GM12878 (cell line): Measurements from ENCODE around the gene DUSP18. TPM values are rescaled to one million over a fixed set of nuclear protein-coding genes. Genes with fewer than 3 reads are reported as not detected.

ENCODE experiments used
- ATAC-seq: fragments of 200-7000 bp; cut with Tn5 transposase; 3 replicates; pipeline ENCODE4 v1.9.1; 2020; ENCODE audit warnings: mild to moderate bottlenecking, moderate library complexity
- BruUV-seq: library from RNA; stranded (reverse); fragments of 400-500 nt; replicated peaks from 2 replicates; lab custom pipeline; 2021; lab: Mats Ljungman, UMichigan
- CTCF ChIA-PET: fragments of 300-600 bp; sonication (Branson Sonifier 250); formaldehyde crosslinking; extraction: SDS; loops from one replicate; lab custom pipeline; 2021; ENCODE audit warnings: inconsistent platforms; lab: Yijun Ruan, JAX
- POLR2A ChIA-PET: fragments of 350-600 bp; formaldehyde crosslinking; extraction: SDS; loops from one replicate; lab custom pipeline; 2021; ENCODE audit warnings: inconsistent platforms; lab: Charles Lee
- RAD21 ChIA-PET: fragments of 300-600 bp; sonication (Branson Sonifier 250); formaldehyde crosslinking; loops from one replicate; lab custom pipeline; 2023; ENCODE audit warnings: antibody characterized with exemption; ENCODE audit not compliant: unreplicated experiment; lab: Charles Lee
- SMC1A ChIA-PET: fragments of 300-600 bp; sonication (Branson Sonifier 250); formaldehyde crosslinking; loops from one replicate; lab custom pipeline; 2023; ENCODE audit not compliant: unreplicated experiment, uncharacterized antibody; lab: Charles Lee
- DNase-seq: peaks from one replicate; pipeline ENCODE4 v3.0.0-alpha.2; 2011; ENCODE audit warnings: low read depth, low spot score
- FAIRE-seq: peaks from 3 replicates; lab custom pipeline; 2011; peaks lifted over from hg19 to GRCh38; lab: Jason Lieb, UNC
- H2AFZ ChIP-seq: 2 replicates; pipeline ENCODE4 v1.6.0; 2011; ENCODE audit warnings: low read depth, low read length, control low read depth; ENCODE audit not compliant: control insufficient read depth
- H3K27ac ChIP-seq: 2 replicates; pipeline ENCODE4 v1.5.1; 2011; ENCODE audit warnings: control low read depth; ENCODE audit not compliant: control insufficient read depth, insufficient read depth
- H3K27me3 ChIP-seq, 2 experiments: replicated peaks in 1 of 2; 2 replicates each; pipeline versions ENCODE4 v1.6.0 to v1.6.1; 2011; ENCODE audit warnings: low read length in 1 of 2; ENCODE audit not compliant: control insufficient read depth in 2 of 2, insufficient read depth in 2 of 2
- H3K36me3 ChIP-seq, 2 experiments: 2 replicates each; pipeline ENCODE4 v1.5.1; 2011; ENCODE audit warnings: low read length in 1 of 2; ENCODE audit not compliant: control insufficient read depth in 2 of 2, insufficient read depth in 2 of 2
- H3K4me1 ChIP-seq: 2 replicates; pipeline ENCODE4 v1.6.1; 2011; ENCODE audit warnings: mild to moderate bottlenecking, low read length, moderate library complexity, mixed read lengths; ENCODE audit not compliant: control insufficient read depth, insufficient read depth
- H3K4me2 ChIP-seq: 2 replicates; pipeline ENCODE4 v1.6.0; 2011; ENCODE audit warnings: control low read depth; ENCODE audit not compliant: control insufficient read depth, insufficient read depth
- H3K4me3 ChIP-seq: fragments of 200-600 bp; sonication (generic); 2 replicates; pipeline ENCODE4 v1.5.1; 2016
- H3K79me2 ChIP-seq: 2 replicates; pipeline ENCODE4 v1.6.0; 2011; ENCODE audit warnings: low read length; ENCODE audit not compliant: control insufficient read depth, insufficient read depth
- H3K9ac ChIP-seq: 2 replicates; pipeline ENCODE4 v1.8.0; 2011; ENCODE audit warnings: low read length, control low read depth, mixed read lengths; ENCODE audit not compliant: control insufficient read depth, insufficient read depth
- H3K9me3 ChIP-seq: replicated peaks from 3 replicates; pipeline ENCODE4 v1.5.1; 2011; ENCODE audit warnings: mild to moderate bottlenecking, low read length; ENCODE audit not compliant: control insufficient read depth, insufficient read depth
- H4K20me1 ChIP-seq: 2 replicates; pipeline ENCODE4 v1.6.0; 2011; ENCODE audit not compliant: control insufficient read depth, insufficient read depth
- FOXM1 ChIP-seq: IDR thresholded peaks from 2 replicates; pipeline ENCODE4 v1.6.1; 2012; ENCODE audit warnings: low read depth, mild to moderate bottlenecking, inconsistent platforms, low read length, moderate library complexity
- MYB ChIP-seq: fragments of 150-350 bp; IDR thresholded peaks from 2 replicates; pipeline ENCODE4 v1.6.1; 2014; ENCODE audit warnings: mild to moderate bottlenecking, low read depth, low read length, borderline replicate concordance
- NFXL1 ChIP-seq: fragments of 450-650 bp; IDR thresholded peaks from 2 replicates; pipeline ENCODE4 v1.6.1; 2017; ENCODE audit warnings: antibody characterized with exemption, mild to moderate bottlenecking, borderline replicate concordance
- RBBP5 ChIP-seq: fragments of 200-600 bp; sonication (generic); conservative IDR thresholded peaks from 2 replicates; pipeline ENCODE4 v1.6.1; 2016
- RELA ChIP-seq: fragments of 450-650 bp; IDR thresholded peaks from 2 replicates; pipeline ENCODE4 v1.8.0; 2014; ENCODE audit warnings: borderline replicate concordance; ENCODE audit not compliant: partially characterized antibody
- SUZ12 ChIP-seq: fragments of 200-600 bp; sonication (generic); IDR thresholded peaks from one replicate; pipeline ENCODE4 v1.6.1; 2018; ENCODE audit warnings: antibody characterized with exemption, mild to moderate bottlenecking; ENCODE audit not compliant: unreplicated experiment
- WRNIP1 ChIP-seq: IDR thresholded peaks from 2 replicates; pipeline ENCODE4 v1.6.1; 2011; ENCODE audit warnings: low read depth, low read length, improper control_type of control experiment, borderline replicate concordance
- WGBS: methylation state at CpG from one replicate; pipeline ENCODE4 v1.1.6; 2016; ENCODE audit warnings: low lambda C conversion rate; ENCODE audit not compliant: insufficient replicate concordance, insufficient coverage; ENCODE audit errors: missing lambda C conversion rate; 5-methylcytosine and 5-hydroxymethylcytosine counted together
- in situ Hi-C: fragments of 300-500 bp; cut with MboI; formaldehyde crosslinking; loops from 9 replicates; pipeline ENCODE4 v1.14.3; 2018; ENCODE audit warnings: mixed read lengths
- intact Hi-C: fragments of 100-400 bp; cut with micrococcal nuclease; formaldehyde crosslinking; loops from one replicate; pipeline ENCODE4 v1.14.2; 2022; ENCODE audit not compliant: unreplicated experiment
- polyA plus RNA-seq, 11 experiments: library from polyadenylated mRNA; depleted of rRNA in 4 of 11; unstranded in 6 of 11; stranded (reverse) in 5 of 11; fragments of >200 nt; fragmentation: Nextera tagmentation in 4 of 11; fragmentation: Illumina TruSeq in 1 of 11; extraction: Ambion mirVana in 4 of 11; extraction: Trizol in 1 of 11; gene quantifications; 1 replicate in 1 of 11; 2 replicates in 10 of 11; pipeline versions ENCODE4 v1.2.1 to v1.2.3, GENCODE V29; 2011 to 2016; ENCODE audit warnings: inconsistent platforms in 2 of 11, missing spikeins in 2 of 11, low read depth in 1 of 11
- total RNA-seq, 4 experiments: library from RNA; depleted of rRNA in 3 of 4; stranded (reverse); fragments of >200 nt in 3 of 4; fragmentation: Illumina TruSeq in 1 of 4; extraction: Trizol in 1 of 4; gene quantifications; 2 replicates each; pipeline versions ENCODE4 v1.2.1 to v1.2.3, GENCODE V29; 2013 to 2021
- TF ChIP-seq, protein P1 (sequence below): fragments of 450-650 bp; formaldehyde crosslinking; IDR thresholded peaks from 2 replicates; pipeline ENCODE4 v1.5.0; 2022; ENCODE audit warnings: mild to moderate bottlenecking, missing genetic modification characterization
- TF ChIP-seq, protein P2 (sequence below): fragments of 450-650 bp; IDR thresholded peaks from 2 replicates; pipeline ENCODE4 v1.6.1; 2016; ENCODE audit warnings: mild to moderate bottlenecking
- TF ChIP-seq, protein P3 (sequence below): IDR thresholded peaks from 2 replicates; pipeline ENCODE4 v1.6.1; 2012; ENCODE audit warnings: improper control_type of control experiment, low read depth, low read length; ENCODE audit not compliant: insufficient replicate concordance
- TF ChIP-seq, protein P4 (sequence below): fragments of 150-350 bp; IDR thresholded peaks from 2 replicates; pipeline ENCODE4 v1.6.1; 2016; ENCODE audit warnings: low read depth, low read length

The DUSP18 gene
- total and polyA plus RNA-seq, 10 of the 15 experiments (the other 5 are each of a cell fraction or from before 2014, with no cell fraction given), result 1.9 to 11.9 (median 7.7) TPM

DNA sequence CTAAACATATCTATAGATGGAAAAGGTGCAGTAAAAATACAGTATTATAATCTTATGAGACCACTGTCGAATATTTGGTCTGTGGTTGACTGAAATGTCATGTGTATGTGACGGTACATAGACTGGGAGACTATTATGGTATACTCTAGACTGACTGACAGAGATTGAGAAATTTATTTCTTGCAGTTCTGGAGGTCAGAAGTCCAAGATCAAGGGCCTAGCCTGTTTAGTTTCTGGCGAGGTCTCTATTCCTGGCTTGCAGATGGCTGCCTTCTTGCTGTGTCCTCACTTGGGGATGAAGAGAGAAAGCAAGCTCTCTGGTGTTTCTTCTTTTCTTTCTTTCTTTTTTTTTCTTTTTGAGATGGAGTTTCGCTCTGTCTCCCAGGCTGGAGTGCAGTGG lies 19.7 kb upstream of the DUSP18 start:
- Histone ChIP-seq H3K27me3 (no peaks in the 10 kb centered on the region), H3K9me3 (no peaks in the 10 kb centered on the region), H3K79me2 (no peaks in the 10 kb centered on the region), H2AFZ (no peak overlapping the region), H3K4me2 (no peak overlapping the region), H3K4me1 (no peaks in the 10 kb centered on the region), H3K36me3 (no peaks in the 10 kb centered on the region), H3K9ac (no peak overlapping the region), H3K27ac (no peak overlapping the region), H4K20me1 (no peaks in the 10 kb centered on the region), H3K4me3 (no peak overlapping the region)
- POLR2A ChIA-PET, result no interaction called here
- FAIRE-seq, result no peak
- in situ Hi-C loops (no loop called here), intact Hi-C loops (no loop called here)
- SMC1A ChIA-PET, result no interaction called here
- ATAC-seq, result no peak
- CTCF ChIA-PET, result no interaction called here
- BruUV-seq, result no TSS peak
- RAD21 ChIA-PET, result no interaction called here
- 27% methylated on average over 4 of the region's 4 CpGs for WGBS
- DNase-seq, result no peak
- TF ChIP-seq RELA, result no peak
- TF ChIP-seq WRNIP1, result no peak
- no peak for TF ChIP-seq SUZ12
- TF ChIP-seq, protein P1, sequence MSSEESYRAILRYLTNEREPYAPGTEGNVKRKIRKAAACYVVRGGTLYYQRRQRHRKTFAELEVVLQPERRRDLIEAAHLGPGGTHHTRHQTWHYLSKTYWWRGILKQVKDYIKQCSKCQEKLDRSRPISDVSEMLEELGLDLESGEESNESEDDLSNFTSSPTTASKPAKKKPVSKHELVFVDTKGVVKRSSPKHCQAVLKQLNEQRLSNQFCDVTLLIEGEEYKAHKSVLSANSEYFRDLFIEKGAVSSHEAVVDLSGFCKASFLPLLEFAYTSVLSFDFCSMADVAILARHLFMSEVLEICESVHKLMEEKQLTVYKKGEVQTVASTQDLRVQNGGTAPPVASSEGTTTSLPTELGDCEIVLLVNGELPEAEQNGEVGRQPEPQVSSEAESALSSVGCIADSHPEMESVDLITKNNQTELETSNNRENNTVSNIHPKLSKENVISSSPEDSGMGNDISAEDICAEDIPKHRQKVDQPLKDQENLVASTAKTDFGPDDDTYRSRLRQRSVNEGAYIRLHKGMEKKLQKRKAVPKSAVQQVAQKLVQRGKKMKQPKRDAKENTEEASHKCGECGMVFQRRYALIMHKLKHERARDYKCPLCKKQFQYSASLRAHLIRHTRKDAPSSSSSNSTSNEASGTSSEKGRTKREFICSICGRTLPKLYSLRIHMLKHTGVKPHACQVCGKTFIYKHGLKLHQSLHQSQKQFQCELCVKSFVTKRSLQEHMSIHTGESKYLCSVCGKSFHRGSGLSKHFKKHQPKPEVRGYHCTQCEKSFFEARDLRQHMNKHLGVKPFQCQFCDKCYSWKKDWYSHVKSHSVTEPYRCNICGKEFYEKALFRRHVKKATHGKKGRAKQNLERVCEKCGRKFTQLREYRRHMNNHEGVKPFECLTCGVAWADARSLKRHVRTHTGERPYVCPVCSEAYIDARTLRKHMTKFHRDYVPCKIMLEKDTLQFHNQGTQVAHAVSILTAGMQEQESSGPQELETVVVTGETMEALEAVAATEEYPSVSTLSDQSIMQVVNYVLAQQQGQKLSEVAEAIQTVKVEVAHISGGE, result no peak
- no peak for TF ChIP-seq NFXL1
- TF ChIP-seq, protein P2, sequence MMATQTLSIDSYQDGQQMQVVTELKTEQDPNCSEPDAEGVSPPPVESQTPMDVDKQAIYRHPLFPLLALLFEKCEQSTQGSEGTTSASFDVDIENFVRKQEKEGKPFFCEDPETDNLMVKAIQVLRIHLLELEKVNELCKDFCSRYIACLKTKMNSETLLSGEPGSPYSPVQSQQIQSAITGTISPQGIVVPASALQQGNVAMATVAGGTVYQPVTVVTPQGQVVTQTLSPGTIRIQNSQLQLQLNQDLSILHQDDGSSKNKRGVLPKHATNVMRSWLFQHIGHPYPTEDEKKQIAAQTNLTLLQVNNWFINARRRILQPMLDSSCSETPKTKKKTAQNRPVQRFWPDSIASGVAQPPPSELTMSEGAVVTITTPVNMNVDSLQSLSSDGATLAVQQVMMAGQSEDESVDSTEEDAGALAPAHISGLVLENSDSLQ, result no peak
- TF ChIP-seq, protein P3, sequence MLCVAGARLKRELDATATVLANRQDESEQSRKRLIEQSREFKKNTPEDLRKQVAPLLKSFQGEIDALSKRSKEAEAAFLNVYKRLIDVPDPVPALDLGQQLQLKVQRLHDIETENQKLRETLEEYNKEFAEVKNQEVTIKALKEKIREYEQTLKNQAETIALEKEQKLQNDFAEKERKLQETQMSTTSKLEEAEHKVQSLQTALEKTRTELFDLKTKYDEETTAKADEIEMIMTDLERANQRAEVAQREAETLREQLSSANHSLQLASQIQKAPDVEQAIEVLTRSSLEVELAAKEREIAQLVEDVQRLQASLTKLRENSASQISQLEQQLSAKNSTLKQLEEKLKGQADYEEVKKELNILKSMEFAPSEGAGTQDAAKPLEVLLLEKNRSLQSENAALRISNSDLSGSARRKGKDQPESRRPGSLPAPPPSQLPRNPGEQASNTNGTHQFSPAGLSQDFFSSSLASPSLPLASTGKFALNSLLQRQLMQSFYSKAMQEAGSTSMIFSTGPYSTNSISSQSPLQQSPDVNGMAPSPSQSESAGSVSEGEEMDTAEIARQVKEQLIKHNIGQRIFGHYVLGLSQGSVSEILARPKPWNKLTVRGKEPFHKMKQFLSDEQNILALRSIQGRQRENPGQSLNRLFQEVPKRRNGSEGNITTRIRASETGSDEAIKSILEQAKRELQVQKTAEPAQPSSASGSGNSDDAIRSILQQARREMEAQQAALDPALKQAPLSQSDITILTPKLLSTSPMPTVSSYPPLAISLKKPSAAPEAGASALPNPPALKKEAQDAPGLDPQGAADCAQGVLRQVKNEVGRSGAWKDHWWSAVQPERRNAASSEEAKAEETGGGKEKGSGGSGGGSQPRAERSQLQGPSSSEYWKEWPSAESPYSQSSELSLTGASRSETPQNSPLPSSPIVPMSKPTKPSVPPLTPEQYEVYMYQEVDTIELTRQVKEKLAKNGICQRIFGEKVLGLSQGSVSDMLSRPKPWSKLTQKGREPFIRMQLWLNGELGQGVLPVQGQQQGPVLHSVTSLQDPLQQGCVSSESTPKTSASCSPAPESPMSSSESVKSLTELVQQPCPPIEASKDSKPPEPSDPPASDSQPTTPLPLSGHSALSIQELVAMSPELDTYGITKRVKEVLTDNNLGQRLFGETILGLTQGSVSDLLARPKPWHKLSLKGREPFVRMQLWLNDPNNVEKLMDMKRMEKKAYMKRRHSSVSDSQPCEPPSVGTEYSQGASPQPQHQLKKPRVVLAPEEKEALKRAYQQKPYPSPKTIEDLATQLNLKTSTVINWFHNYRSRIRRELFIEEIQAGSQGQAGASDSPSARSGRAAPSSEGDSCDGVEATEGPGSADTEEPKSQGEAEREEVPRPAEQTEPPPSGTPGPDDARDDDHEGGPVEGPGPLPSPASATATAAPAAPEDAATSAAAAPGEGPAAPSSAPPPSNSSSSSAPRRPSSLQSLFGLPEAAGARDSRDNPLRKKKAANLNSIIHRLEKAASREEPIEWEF, result no peak
- TF ChIP-seq, protein P4, sequence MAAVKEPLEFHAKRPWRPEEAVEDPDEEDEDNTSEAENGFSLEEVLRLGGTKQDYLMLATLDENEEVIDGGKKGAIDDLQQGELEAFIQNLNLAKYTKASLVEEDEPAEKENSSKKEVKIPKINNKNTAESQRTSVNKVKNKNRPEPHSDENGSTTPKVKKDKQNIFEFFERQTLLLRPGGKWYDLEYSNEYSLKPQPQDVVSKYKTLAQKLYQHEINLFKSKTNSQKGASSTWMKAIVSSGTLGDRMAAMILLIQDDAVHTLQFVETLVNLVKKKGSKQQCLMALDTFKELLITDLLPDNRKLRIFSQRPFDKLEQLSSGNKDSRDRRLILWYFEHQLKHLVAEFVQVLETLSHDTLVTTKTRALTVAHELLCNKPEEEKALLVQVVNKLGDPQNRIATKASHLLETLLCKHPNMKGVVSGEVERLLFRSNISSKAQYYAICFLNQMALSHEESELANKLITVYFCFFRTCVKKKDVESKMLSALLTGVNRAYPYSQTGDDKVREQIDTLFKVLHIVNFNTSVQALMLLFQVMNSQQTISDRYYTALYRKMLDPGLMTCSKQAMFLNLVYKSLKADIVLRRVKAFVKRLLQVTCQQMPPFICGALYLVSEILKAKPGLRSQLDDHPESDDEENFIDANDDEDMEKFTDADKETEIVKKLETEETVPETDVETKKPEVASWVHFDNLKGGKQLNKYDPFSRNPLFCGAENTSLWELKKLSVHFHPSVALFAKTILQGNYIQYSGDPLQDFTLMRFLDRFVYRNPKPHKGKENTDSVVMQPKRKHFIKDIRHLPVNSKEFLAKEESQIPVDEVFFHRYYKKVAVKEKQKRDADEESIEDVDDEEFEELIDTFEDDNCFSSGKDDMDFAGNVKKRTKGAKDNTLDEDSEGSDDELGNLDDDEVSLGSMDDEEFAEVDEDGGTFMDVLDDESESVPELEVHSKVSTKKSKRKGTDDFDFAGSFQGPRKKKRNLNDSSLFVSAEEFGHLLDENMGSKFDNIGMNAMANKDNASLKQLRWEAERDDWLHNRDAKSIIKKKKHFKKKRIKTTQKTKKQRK, result no peak
- TF ChIP-seq FOXM1, result no peak
- TF ChIP-seq RBBP5, result no peak
- no peak for TF ChIP-seq MYB
